Activated CD8-positive, alpha-beta memory T cell treated with anti-CD3 and anti-CD28 coated beads for 1 hour (primary cell): Measurements from ENCODE around the gene ABCC10.
A peak's percentile ranks its signal among the peaks of the same experiment; 100 is the strongest.
"Not testable (repeated sequence)": the region's sequence is repeated elsewhere in the genome, so short reads cannot be mapped to it uniquely, and the experiment has no call there.

Experiments used
- DNase-seq, 2 donors: peaks; one replicate each; pipeline ENCODE4 v3.0.0-alpha.2; 2020; ENCODE audit warnings: low read depth in 1 of 2; ENCODE audit errors: extremely low read depth in 1 of 2

ABCC10 gene

GRCh38 chr6:43427406-43428111 lies at the start of gene ABCC10:
TSS of gene ABCC10 (plus strand) at chr6:43427541. CDS start at chr6:43427979, 438 bp downstream.
- peak; percentile 86 to 88 for DNase-seq

GRCh38 chr6:43377710-43378229 lies 49.6 kb upstream of the ABCC10 start:
- no peak for DNase-seq

GRCh38 chr6:43378631-43379030 lies 48.7 kb upstream of the ABCC10 start:
- no peak for DNase-seq

- DNase-seq = not testable (repeated sequence)
These were observed 46.5 kb upstream of the ABCC10 start for GRCh38 chr6:43380858-43381257.

GRCh38 chr6:43383021-43383667 lies 44.2 kb upstream of the ABCC10 start:
- DNase-seq = no peak

GRCh38 chr6:43386492-43386891 lies 40.8 kb upstream of the ABCC10 start:
- no peak for DNase-seq

GRCh38 chr6:43389730-43390295 lies 37.5 kb upstream of the ABCC10 start:
- no peak for DNase-seq

GRCh38 chr6:43390753-43391439 lies 36.4 kb upstream of the ABCC10 start:
- DNase-seq = not testable (repeated sequence)

- peak; percentile 11 to 14 for DNase-seq
These were observed 35.8 kb upstream of the ABCC10 start for GRCh38 chr6:43391440-43392031.

GRCh38 chr6:43393133-43393532 lies 34.2 kb upstream of the ABCC10 start:
- DNase-seq = not testable (repeated sequence)

GRCh38 chr6:43393602-43394001 lies 33.7 kb upstream of the ABCC10 start:
- DNase-seq = no peak

GRCh38 chr6:43394982-43395381 lies 32.4 kb upstream of the ABCC10 start:
- no peak for DNase-seq

GRCh38 chr6:43395776-43396175 lies 31.6 kb upstream of the ABCC10 start:
- DNase-seq = no peak

GRCh38 chr6:43396408-43397149 lies 30.8 kb upstream of the ABCC10 start:
- no peak for DNase-seq

- DNase-seq = no peak
These were observed 27.3 kb upstream of the ABCC10 start for GRCh38 chr6:43399932-43400487.

GRCh38 chr6:43401730-43402129 lies 25.6 kb upstream of the ABCC10 start:
- no peak for DNase-seq

- no peak for DNase-seq
These were observed 24.5 kb upstream of the ABCC10 start for GRCh38 chr6:43402820-43403219.

- DNase-seq = no peak
These were observed 22.0 kb upstream of the ABCC10 start for GRCh38 chr6:43405354-43405753.

- DNase-seq = no peak
These were observed 20.0 kb upstream of the ABCC10 start for GRCh38 chr6:43407296-43407695.

GRCh38 chr6:43408259-43408658 lies 19.1 kb upstream of the ABCC10 start:
- no peak for DNase-seq
